ENCODE measurements around the gene MED8. TPM values are rescaled to one million over a fixed set of nuclear protein-coding genes. Genes with fewer than 3 reads are reported as not detected.

Gene MED8
- total RNA-seq, 1 experiment from 2014 or later: 42.5 TPM

DNA sequence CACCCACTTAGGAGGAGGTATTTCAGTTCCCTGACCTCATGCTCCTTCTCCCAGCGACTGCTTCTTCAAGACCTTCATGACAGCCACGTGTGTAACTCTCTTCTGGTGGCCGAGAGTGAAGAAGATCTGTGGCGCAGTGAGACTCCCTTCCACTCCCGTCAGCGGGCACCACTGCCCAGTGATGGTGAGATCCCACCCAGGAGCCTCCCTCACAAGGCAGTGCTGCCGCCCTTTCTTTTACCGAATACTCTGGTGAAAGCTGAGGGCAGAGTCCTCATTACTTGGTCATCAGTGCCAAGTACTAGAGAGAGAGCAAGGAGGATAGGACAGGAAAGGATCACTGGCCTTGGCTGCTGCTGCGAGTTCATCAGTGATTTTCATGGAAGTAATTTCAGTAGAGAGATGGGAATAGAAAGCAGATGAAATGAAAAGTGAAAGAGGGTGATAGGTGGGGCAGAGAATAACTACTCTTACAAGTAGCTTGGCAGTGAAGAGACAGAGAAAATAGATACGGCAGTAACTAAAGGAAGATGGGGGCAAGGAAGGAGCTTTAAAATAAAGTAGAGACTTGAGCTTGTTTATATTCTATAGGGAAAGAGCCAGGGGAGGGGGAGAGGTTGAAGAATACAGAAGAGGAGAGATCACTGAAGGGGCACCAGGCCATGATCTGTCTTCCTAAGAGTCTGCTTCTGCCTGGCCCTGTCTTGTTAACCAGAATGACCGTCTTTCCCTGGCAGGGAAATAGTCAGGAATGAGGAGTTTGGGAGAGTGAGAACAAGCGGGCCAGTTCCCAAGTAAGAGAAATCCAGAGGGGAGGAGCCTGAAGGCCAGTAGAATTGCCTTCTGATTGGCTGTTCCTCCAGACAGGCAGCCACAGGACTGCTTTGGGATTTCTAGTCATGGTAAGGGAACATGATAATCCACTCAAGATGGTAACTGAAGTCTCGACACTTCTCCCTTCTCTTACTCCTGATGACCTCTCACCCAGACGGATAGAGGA, 45.8 kb upstream of the MED8 start:
- Histone ChIP-seq H2AFZ (ENCODE audit: low read length) (no peak overlapping the region), H3K9me3 (ENCODE audit: low read length) (no peaks in the 10 kb centered on the region), H3K9ac (ENCODE audit: low read length) (no peak overlapping the region), H3K4me2 (ENCODE audit: low read depth, low read length, poor library complexity, severe bottlenecking) (no peak overlapping the region), H3K4me1 (ENCODE audit: low read length) (no peaks in the 10 kb centered on the region), H4K20me1 (ENCODE audit: insufficient read depth, low read depth, low read length) (no peaks in the 10 kb centered on the region), H3K27ac (ENCODE audit: low read length) (no peak overlapping the region), H3K9me2 (replicated peaks; ENCODE audit: insufficient read depth, low read length) (no peaks in the 10 kb centered on the region), H3K4me3 (ENCODE audit: low read length) (no peak overlapping the region), H3K36me3 (ENCODE audit: insufficient read depth, low read length) (peaks cover 6% of the 10 kb centered on the region; the same call in 1 of the 2 replicates), H3K27me3 (ENCODE audit: low read length) (no peaks in the 10 kb centered on the region), H3K79me2 (ENCODE audit: low read length) (no peaks in the 10 kb centered on the region)
- DNase-seq: no peak

DNA sequence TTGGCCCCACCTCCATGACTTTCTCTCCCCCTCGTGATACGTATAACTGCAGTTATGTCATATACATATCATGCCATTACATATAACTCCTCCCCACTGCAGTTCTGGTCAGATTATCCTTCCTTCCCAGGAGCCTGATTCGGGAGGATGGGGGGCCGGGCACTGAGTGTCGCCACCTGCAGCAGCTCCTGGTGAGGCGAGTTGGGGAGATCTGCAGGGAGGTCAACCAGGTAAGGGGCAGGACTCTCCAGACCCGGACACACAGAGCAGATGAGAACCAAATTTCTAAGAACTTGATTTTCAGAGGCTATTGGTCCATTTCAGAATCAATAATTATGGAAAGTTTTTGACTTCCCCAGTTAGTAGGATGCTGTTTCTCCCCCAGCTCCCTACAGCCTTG, 44.7 kb upstream of the MED8 start:
- H4K20me1 ChIP-seq (ENCODE audit: insufficient read depth, low read depth, low read length): no peaks in the 10 kb centered on the region
- H3K4me3 ChIP-seq (ENCODE audit: low read length): no peak overlapping the region
- no peaks in the 10 kb centered on the region for H3K9me3 ChIP-seq (ENCODE audit: low read length)
- H3K79me2 ChIP-seq (ENCODE audit: low read length): no peaks in the 10 kb centered on the region
- H3K4me2 ChIP-seq (ENCODE audit: low read depth, low read length, poor library complexity, severe bottlenecking): no peak overlapping the region
- no peak overlapping the region for H2AFZ ChIP-seq (ENCODE audit: low read length)
- no peaks in the 10 kb centered on the region for H3K9me2 ChIP-seq (replicated peaks; ENCODE audit: insufficient read depth, low read length)
- peaks cover 6% of the 10 kb centered on the region; the same call in 1 of the 2 replicates for H3K36me3 ChIP-seq (ENCODE audit: insufficient read depth, low read length)
- no peak overlapping the region for H3K27ac ChIP-seq (ENCODE audit: low read length)
- H3K27me3 ChIP-seq (ENCODE audit: low read length): no peaks in the 10 kb centered on the region
- DNase-seq: no peak
- no peaks in the 10 kb centered on the region for H3K4me1 ChIP-seq (ENCODE audit: low read length)
- no peak overlapping the region for H3K9ac ChIP-seq (ENCODE audit: low read length)

DNA sequence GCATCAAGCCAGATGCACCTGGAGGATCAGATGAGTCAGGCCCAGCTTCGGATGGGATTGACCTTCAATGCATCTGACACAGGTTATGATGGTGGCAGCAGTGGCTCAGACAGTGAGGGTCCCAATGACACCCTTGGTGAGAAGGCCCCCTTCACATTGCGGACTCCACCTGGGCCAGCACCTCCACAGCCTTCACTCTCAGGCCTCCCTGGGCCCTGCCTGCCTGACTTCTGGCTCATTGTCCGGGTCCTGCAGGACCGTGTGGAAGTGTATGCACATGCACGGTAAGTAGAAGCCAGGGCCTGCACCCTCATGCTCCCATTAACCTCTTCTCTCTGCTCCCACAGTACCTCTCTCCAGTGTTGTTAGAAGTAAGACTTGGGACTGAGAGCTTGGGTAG, 43.3 kb upstream of the MED8 start:
- Histone ChIP-seq H3K4me2 (ENCODE audit: low read depth, low read length, poor library complexity, severe bottlenecking) (no peak overlapping the region), H3K27ac (ENCODE audit: low read length) (no peak overlapping the region), H3K9me3 (ENCODE audit: low read length) (no peaks in the 10 kb centered on the region), H3K27me3 (ENCODE audit: low read length) (no peaks in the 10 kb centered on the region), H3K4me1 (ENCODE audit: low read length) (no peaks in the 10 kb centered on the region), H3K4me3 (ENCODE audit: low read length) (no peak overlapping the region), H4K20me1 (ENCODE audit: insufficient read depth, low read depth, low read length) (no peaks in the 10 kb centered on the region), H3K36me3 (ENCODE audit: insufficient read depth, low read length) (peaks cover 6% of the 10 kb centered on the region; the same call in 1 of the 2 replicates), H2AFZ (ENCODE audit: low read length) (no peak overlapping the region), H3K9ac (ENCODE audit: low read length) (no peak overlapping the region), H3K79me2 (ENCODE audit: low read length) (no peaks in the 10 kb centered on the region), H3K9me2 (replicated peaks; ENCODE audit: insufficient read depth, low read length) (no peaks in the 10 kb centered on the region)
- no peak for DNase-seq

DNA sequence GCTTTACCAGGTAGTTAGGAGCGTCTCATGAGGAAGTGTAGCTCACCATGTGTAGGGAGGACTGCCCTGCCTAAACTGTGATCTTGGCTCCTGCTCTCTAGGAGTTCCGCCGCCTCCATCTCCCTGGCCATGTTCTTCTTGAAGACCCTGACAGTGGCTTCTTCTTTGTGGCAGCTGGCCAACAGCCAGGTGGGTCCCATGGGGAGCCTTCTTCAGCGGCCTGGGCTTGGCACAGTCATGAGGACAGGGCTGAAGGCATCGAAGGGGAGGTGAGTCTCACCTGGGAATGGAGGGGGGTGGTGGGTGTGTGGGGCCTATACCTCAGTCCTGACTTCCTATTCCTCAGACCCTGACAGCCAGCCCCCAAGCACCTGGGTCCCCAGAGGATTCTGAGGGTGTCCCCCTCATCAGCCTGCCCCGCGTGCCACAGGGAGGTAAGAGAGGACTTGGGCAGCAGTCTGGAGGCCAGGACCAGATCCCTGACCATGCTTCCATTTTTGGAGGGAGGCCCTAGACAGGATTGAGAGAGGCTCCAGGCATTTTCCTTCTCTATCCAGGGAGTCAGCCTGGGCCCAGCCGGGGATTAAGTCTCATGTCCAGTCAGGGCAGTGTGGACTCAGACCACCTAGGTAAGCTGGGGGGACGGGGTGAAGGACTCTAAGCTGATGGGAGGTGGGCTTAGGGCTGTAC, 42.7 kb upstream of the MED8 start:
- Histone ChIP-seq H3K27me3 (ENCODE audit: low read length) (no peaks in the 10 kb centered on the region), H3K9me3 (ENCODE audit: low read length) (no peaks in the 10 kb centered on the region), H4K20me1 (ENCODE audit: insufficient read depth, low read depth, low read length) (no peaks in the 10 kb centered on the region), H3K9me2 (replicated peaks; ENCODE audit: insufficient read depth, low read length) (no peaks in the 10 kb centered on the region), H2AFZ (ENCODE audit: low read length) (no peak overlapping the region), H3K4me3 (ENCODE audit: low read length) (no peak overlapping the region), H3K79me2 (ENCODE audit: low read length) (no peaks in the 10 kb centered on the region), H3K36me3 (ENCODE audit: insufficient read depth, low read length) (peaks cover 8% of the 10 kb centered on the region; the same call in 1 of the 2 replicates), H3K4me1 (ENCODE audit: low read length) (no peaks in the 10 kb centered on the region), H3K4me2 (ENCODE audit: low read depth, low read length, poor library complexity, severe bottlenecking) (no peak overlapping the region), H3K27ac (ENCODE audit: low read length) (no peak overlapping the region), H3K9ac (ENCODE audit: low read length) (no peak overlapping the region)
- DNase-seq: no peak

DNA sequence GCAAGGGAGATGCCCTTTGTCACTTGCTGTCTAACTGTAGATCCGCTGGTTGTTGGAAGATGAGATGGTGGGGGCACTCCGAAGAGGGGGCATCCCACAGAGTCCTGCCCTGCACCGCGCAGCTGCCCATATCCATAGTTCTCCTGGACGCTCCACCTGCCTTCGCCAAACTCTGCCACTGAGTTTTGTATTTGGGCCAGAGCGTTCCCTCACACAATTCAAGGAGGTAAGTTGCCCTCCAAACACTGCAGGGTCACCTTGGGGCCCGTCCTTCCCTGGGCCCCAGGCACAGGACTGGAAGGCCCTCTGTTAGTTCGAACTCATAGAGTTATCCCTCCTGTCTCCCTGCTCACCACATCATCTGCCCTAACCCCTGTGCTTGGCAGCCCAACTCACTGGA, 42.1 kb upstream of the MED8 start:
- Histone ChIP-seq H3K4me2 (ENCODE audit: low read depth, low read length, poor library complexity, severe bottlenecking) (no peak overlapping the region), H3K9me3 (ENCODE audit: low read length) (no peaks in the 10 kb centered on the region), H3K9me2 (replicated peaks; ENCODE audit: insufficient read depth, low read length) (no peaks in the 10 kb centered on the region), H3K27me3 (ENCODE audit: low read length) (no peaks in the 10 kb centered on the region), H3K27ac (ENCODE audit: low read length) (no peak overlapping the region), H3K4me1 (ENCODE audit: low read length) (no peaks in the 10 kb centered on the region), H4K20me1 (ENCODE audit: insufficient read depth, low read depth, low read length) (no peaks in the 10 kb centered on the region), H2AFZ (ENCODE audit: low read length) (no peak overlapping the region), H3K9ac (ENCODE audit: low read length) (no peak overlapping the region), H3K36me3 (ENCODE audit: insufficient read depth, low read length) (peaks cover 10% of the 10 kb centered on the region; the same call in 1 of the 2 replicates), H3K4me3 (ENCODE audit: low read length) (no peak overlapping the region), H3K79me2 (ENCODE audit: low read length) (no peaks in the 10 kb centered on the region)
- DNase-seq: no peak

DNA sequence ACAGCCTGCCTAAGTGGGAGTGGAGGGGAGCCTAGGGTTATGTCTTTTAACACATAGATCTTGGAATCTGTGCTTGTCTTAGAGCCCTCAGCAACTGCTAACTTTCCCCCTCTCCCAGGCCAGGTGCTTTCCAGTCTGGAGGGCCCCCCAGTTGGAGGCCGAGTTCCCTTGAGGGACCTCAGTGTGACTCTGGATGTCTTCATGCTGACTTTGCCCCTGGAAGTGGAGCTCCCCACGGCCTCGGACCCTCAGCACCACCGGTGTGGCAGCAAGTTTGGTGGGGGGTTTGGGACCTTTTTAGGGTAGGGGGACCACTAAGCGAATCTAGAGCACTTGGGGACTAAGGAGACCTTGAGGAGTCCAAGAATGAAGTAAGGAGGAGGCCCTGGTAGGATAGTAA, 41.2 kb upstream of the MED8 start:
- DNase-seq: no peak
- no peak overlapping the region for H3K9ac ChIP-seq (ENCODE audit: low read length)
- no peaks in the 10 kb centered on the region for H3K9me3 ChIP-seq (ENCODE audit: low read length)
- H3K79me2 ChIP-seq (ENCODE audit: low read length): no peaks in the 10 kb centered on the region
- no peaks in the 10 kb centered on the region for H3K27me3 ChIP-seq (ENCODE audit: low read length)
- H3K4me1 ChIP-seq (ENCODE audit: low read length): no peaks in the 10 kb centered on the region
- H3K4me3 ChIP-seq (ENCODE audit: low read length): no peak overlapping the region
- H3K9me2 ChIP-seq (replicated peaks; ENCODE audit: insufficient read depth, low read length): no peaks in the 10 kb centered on the region
- H4K20me1 ChIP-seq (ENCODE audit: insufficient read depth, low read depth, low read length): no peaks in the 10 kb centered on the region
- no peak overlapping the region for H3K4me2 ChIP-seq (ENCODE audit: low read depth, low read length, poor library complexity, severe bottlenecking)
- H2AFZ ChIP-seq (ENCODE audit: low read length): no peak overlapping the region
- peaks cover 10% of the 10 kb centered on the region; the same call in 1 of the 2 replicates for H3K36me3 ChIP-seq (ENCODE audit: insufficient read depth, low read length)
- H3K27ac ChIP-seq (ENCODE audit: low read length): no peak overlapping the region

DNA sequence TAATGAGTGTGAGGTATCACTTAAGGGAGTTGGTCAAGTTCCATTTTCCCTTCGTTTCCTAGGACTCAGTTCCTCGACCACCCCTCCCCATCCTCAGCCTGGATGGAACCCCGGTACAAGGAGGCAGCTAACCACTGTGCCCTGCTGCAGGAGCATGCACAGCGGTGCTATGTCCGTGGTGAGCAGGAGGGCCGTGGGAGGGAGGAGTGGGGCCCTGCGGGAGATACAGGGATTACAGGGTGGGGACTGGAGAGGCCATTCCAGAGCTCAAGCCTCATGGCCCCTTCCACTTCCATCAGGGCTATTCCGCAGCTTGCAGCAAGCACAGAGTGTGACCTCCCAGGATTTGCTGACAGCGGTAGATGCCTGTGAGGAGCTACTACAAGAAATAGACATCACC, 38.3 kb upstream of the MED8 start:
- no peak overlapping the region for H3K4me2 ChIP-seq (ENCODE audit: low read depth, low read length, poor library complexity, severe bottlenecking)
- DNase-seq: no peak
- H2AFZ ChIP-seq (ENCODE audit: low read length): no peak overlapping the region

DNA sequence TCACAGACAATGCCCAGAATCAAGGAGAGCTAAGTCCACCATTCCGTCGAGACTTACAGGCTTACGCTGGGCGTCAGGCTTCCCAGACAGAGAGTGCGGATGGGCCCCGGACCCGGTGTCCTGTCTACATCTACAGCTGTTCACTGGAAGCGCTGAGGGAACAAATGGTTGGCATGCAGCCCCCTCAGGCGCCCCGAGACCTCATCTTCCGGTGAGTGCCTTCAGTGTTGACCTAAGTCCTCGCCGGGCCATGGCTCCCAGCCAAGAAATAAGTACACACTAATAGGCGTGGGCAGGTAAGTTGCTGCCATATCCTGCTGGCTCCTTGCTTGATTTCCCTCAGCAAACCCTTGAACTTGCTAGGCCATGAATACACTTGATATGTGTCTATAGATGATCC, 37.9 kb upstream of the MED8 start:
- 0 out of 2 replicates have a peak, but pooled peaks cover 4% of the 10 kb centered on the region for H3K36me3 ChIP-seq (ENCODE audit: insufficient read depth, low read length)
- no peaks in the 10 kb centered on the region for H3K9me2 ChIP-seq (replicated peaks; ENCODE audit: insufficient read depth, low read length)
- H3K79me2 ChIP-seq (ENCODE audit: low read length): no peaks in the 10 kb centered on the region
- H4K20me1 ChIP-seq (ENCODE audit: insufficient read depth, low read depth, low read length): no peaks in the 10 kb centered on the region
- H3K27ac ChIP-seq (ENCODE audit: low read length): no peak overlapping the region
- no peak for DNase-seq
- H3K4me2 ChIP-seq (ENCODE audit: low read depth, low read length, poor library complexity, severe bottlenecking): no peak overlapping the region
- H3K9ac ChIP-seq (ENCODE audit: low read length): no peak overlapping the region
- no peak overlapping the region for H3K4me3 ChIP-seq (ENCODE audit: low read length)
- no peak overlapping the region for H2AFZ ChIP-seq (ENCODE audit: low read length)
- no peaks in the 10 kb centered on the region for H3K9me3 ChIP-seq (ENCODE audit: low read length)
- no peaks in the 10 kb centered on the region for H3K27me3 ChIP-seq (ENCODE audit: low read length)
- H3K4me1 ChIP-seq (ENCODE audit: low read length): no peaks in the 10 kb centered on the region

More for the DNA sequence above, 38.3 kb upstream of the MED8 start:
- Histone ChIP-seq H3K9me2 (replicated peaks; ENCODE audit: insufficient read depth, low read length) (no peaks in the 10 kb centered on the region), H3K9me3 (ENCODE audit: low read length) (no peaks in the 10 kb centered on the region), H3K27me3 (ENCODE audit: low read length) (no peaks in the 10 kb centered on the region), H3K79me2 (ENCODE audit: low read length) (no peaks in the 10 kb centered on the region), H3K4me1 (ENCODE audit: low read length) (no peaks in the 10 kb centered on the region), H3K27ac (ENCODE audit: low read length) (no peak overlapping the region), H3K36me3 (ENCODE audit: insufficient read depth, low read length) (peaks cover 4% of the 10 kb centered on the region; the same call in 1 of the 2 replicates), H3K4me3 (ENCODE audit: low read length) (no peak overlapping the region), H3K9ac (ENCODE audit: low read length) (no peak overlapping the region), H4K20me1 (ENCODE audit: insufficient read depth, low read depth, low read length) (no peaks in the 10 kb centered on the region)
